KMS-11 (cell line): ENCODE data around the gene HSP90AA1.

Experiments
- H2AFZ ChIP-seq: fragments of 200-600 bp; sonication (generic); 2 replicates; pipeline ENCODE4 v1.6.1; 2016; ENCODE audit warnings: antibody characterized with exemption, mixed run types, low read depth
- H3K27ac ChIP-seq: fragments of 200-600 bp; sonication (generic); 2 replicates; pipeline ENCODE4 v1.6.1; 2016; ENCODE audit warnings: mild to moderate bottlenecking, mixed run types
- H3K27me3 ChIP-seq: fragments of 200-600 bp; sonication (generic); 2 replicates; pipeline ENCODE4 v1.6.1; 2017; ENCODE audit warnings: mild to moderate bottlenecking, low read depth, mixed run types, moderate library complexity; ENCODE audit not compliant: insufficient read depth
- H3K36me3 ChIP-seq: fragments of 200-600 bp; sonication (generic); 2 replicates; pipeline ENCODE4 v1.6.1; 2017; ENCODE audit warnings: mild to moderate bottlenecking, mixed run types; ENCODE audit not compliant: insufficient read depth
- H3K4me1 ChIP-seq: fragments of 200-600 bp; sonication (generic); 2 replicates; pipeline ENCODE4 v1.6.1; 2016; ENCODE audit warnings: mild to moderate bottlenecking, low read depth, mixed run types; ENCODE audit not compliant: poor library complexity, severe bottlenecking
- H3K4me2 ChIP-seq: fragments of 200-600 bp; sonication (generic); 2 replicates; pipeline ENCODE4 v1.7.0; 2016; ENCODE audit warnings: mild to moderate bottlenecking, mixed run types
- H3K4me3 ChIP-seq: fragments of 200-600 bp; sonication (generic); IDR thresholded peaks from 2 replicates; pipeline ENCODE4 v1.6.1; 2017; ENCODE audit warnings: low read depth, low read length, mixed read lengths; ENCODE audit not compliant: insufficient read depth
- H3K79me2 ChIP-seq: fragments of 200-600 bp; sonication (generic); 2 replicates; pipeline ENCODE4 v1.6.1; 2016; ENCODE audit warnings: low read depth, mixed run types; ENCODE audit not compliant: insufficient read depth
- H3K9ac ChIP-seq: fragments of 200-600 bp; sonication (generic); 2 replicates; pipeline ENCODE4 v1.6.1; 2016; ENCODE audit warnings: mild to moderate bottlenecking, mixed run types
- H4K20me1 ChIP-seq: fragments of 200-600 bp; sonication (generic); 2 replicates; pipeline ENCODE4 v1.6.1; 2016; ENCODE audit warnings: mild to moderate bottlenecking, mixed run types; ENCODE audit not compliant: insufficient read depth
- TF ChIP-seq, protein P1 (sequence below): fragments of 200-600 bp; sonication (generic); conservative IDR thresholded peaks from 2 replicates; pipeline ENCODE4 v1.6.1; 2017; ENCODE audit warnings: low read depth, mild to moderate bottlenecking, antibody characterized with exemption, low read length, moderate library complexity, mixed read lengths

HSP90AA1 gene

DNA sequence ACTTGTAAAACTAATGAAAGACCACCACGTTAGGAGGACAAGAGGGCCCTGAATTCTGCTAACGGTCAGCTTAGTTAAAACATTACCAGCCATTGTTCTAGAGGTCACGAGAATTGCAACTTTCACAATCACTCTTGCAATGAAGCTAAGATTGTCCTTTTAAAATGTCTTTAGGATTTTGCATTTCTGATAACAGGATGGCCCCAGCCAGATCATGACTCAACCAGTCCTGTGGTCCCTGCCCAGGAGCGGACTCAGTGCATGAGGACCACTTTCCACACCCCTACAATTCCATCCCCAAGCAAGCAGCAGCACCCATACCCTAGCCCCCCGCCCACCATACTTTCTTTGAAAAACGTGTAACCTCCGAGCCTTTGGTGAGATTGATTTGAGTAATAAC, 28.7 kb downstream of the HSP90AA1 start:
- Histone ChIP-seq H3K9ac (no peak overlapping the region), H3K4me2 (no peak overlapping the region), H3K4me1 (peaks cover 5% of the 10 kb centered on the region), H3K36me3 (no peaks in the 10 kb centered on the region), H3K4me3 (no peak overlapping the region), H3K79me2 (no peaks in the 10 kb centered on the region), H2AFZ (no peak overlapping the region), H4K20me1 (no peaks in the 10 kb centered on the region), H3K27ac (no peak overlapping the region), H3K27me3 (no peaks in the 10 kb centered on the region)
- TF ChIP-seq, protein P1, sequence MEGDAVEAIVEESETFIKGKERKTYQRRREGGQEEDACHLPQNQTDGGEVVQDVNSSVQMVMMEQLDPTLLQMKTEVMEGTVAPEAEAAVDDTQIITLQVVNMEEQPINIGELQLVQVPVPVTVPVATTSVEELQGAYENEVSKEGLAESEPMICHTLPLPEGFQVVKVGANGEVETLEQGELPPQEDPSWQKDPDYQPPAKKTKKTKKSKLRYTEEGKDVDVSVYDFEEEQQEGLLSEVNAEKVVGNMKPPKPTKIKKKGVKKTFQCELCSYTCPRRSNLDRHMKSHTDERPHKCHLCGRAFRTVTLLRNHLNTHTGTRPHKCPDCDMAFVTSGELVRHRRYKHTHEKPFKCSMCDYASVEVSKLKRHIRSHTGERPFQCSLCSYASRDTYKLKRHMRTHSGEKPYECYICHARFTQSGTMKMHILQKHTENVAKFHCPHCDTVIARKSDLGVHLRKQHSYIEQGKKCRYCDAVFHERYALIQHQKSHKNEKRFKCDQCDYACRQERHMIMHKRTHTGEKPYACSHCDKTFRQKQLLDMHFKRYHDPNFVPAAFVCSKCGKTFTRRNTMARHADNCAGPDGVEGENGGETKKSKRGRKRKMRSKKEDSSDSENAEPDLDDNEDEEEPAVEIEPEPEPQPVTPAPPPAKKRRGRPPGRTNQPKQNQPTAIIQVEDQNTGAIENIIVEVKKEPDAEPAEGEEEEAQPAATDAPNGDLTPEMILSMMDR = no peak

DNA sequence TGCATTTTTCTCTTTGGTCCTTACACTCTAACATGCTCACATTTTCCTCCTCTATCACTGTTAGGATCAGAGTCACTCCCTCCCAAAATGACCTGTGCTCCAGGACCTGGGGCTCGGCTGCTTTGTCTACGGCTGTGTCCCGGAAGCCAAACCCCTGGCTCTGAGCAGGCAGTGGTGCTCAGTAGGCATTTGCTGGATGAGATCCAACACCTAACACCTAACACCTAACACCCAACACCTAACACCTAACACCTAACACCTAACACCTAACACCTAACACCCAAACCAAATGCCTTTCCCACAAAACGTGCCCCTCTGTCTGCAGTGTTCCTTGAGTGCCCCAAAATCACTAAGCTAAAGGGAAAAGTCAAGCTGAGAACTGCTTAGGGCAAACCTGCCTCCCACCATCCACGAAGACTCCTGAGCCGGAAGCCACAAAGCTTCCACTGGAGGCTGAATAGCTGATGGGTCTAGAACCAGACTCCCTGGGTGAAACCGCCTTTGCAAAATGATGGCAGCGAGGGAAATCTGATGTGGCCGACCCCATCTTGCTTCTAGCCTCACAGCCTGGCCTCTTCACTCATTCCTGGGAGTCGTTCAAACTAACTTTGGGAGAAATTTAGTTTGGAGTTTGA, 29.2 kb downstream of the HSP90AA1 start:
- Histone ChIP-seq H3K9ac (no peak overlapping the region), H3K27ac (no peak overlapping the region)
- TF ChIP-seq, protein P1 = no peak

DNA sequence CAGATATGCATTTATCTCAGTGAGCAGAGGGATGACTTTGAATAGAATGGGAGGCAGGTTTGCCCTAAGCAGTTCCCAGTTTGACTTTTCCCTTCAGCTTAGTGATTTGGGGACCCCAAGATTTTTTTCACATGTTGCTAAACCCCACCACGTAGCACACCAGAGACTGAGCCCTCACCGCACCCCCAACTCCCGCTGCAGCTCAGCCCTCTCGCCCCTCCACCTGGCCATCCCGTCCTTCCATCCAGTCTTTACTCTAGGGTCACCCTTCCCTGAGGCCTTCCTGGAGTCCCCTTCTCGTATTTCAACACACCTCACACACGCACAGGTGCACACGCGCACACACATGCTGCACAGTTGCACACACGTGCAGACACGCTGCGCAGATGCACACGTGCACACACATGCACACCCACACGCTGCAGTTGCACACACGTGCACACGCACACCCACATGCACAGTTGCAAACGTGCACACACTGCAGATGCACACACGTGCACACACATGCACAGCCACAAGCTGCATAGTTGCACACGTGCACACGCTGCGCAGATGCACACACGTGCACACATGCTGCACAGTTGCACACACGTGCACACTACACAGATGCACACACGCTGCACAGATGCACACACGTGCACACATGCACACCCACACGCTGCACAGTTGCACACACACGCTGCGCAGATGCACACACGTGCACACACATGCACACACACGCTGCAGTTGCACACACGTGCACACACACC, 30.0 kb downstream of the HSP90AA1 start:
- no peaks in the 10 kb centered on the region for H3K27me3 ChIP-seq
- no peaks in the 10 kb centered on the region for H3K36me3 ChIP-seq
- H4K20me1 ChIP-seq = no peaks in the 10 kb centered on the region
- H3K4me3 ChIP-seq = no peak overlapping the region
- H3K27ac ChIP-seq = no peak overlapping the region
- H3K4me1 ChIP-seq = no peaks in the 10 kb centered on the region
- H3K9ac ChIP-seq = no peak overlapping the region
- H2AFZ ChIP-seq = no peak overlapping the region
- no peak overlapping the region for H3K4me2 ChIP-seq
- H3K79me2 ChIP-seq = no peaks in the 10 kb centered on the region
- TF ChIP-seq, protein P1 = no peak

More for the DNA sequence above, 29.2 kb downstream of the HSP90AA1 start:
- no peaks in the 10 kb centered on the region for H3K27me3 ChIP-seq
- no peak overlapping the region for H2AFZ ChIP-seq
- no peaks in the 10 kb centered on the region for H3K79me2 ChIP-seq
- H3K4me3 ChIP-seq = no peak overlapping the region
- H3K4me1 ChIP-seq = peaks cover 2% of the 10 kb centered on the region
- no peaks in the 10 kb centered on the region for H4K20me1 ChIP-seq
- H3K4me2 ChIP-seq = no peak overlapping the region
- H3K36me3 ChIP-seq = no peaks in the 10 kb centered on the region

DNA sequence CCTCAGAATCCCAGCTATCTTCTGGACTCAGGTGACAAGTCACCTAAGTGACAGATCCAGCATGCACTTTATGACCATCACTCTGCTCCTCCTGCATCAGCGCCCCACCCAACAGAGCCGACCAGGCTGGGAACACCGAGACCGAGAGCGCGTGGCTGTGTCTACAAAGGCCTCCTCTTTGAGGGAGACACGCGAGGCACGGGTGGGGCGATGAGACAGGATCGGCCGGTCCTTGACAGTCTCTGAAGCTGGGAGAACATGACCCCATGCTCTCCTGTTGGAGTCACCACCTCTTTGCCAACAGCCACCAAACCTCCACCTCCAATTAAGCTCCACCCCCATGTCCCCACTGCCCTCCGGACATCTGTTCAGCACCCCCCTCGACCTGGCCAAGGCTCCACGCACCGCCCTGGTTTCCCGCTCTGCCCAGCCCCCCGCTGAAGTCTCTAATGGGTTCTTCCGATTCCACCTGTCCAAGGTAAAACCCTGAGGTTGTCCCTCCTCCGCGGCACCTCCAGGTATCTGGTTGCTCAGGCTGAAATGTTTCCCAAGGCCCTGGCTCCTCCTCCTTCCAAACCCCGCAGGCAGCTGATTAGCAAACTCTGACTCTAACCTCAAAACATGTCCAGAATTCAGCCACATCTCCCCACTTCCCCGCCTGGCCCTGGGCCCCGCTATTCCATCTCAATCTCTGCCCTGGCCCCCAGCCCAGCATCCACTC, 31.5 kb downstream of the HSP90AA1 start:
- Histone ChIP-seq H3K27ac (no peak overlapping the region), H3K4me3 (no peak overlapping the region), H3K4me1 (no peaks in the 10 kb centered on the region), H3K36me3 (no peaks in the 10 kb centered on the region), H3K9ac (no peak overlapping the region), H3K79me2 (no peaks in the 10 kb centered on the region), H3K4me2 (no peak overlapping the region), H4K20me1 (no peaks in the 10 kb centered on the region), H2AFZ (no peak overlapping the region), H3K27me3 (no peaks in the 10 kb centered on the region)
- TF ChIP-seq, protein P1 = no peak
